IMR-90 (cell line): Measurements from ENCODE around the gene PES1. TPM values are rescaled to one million over a fixed set of nuclear protein-coding genes. Genes with fewer than 3 reads are reported as not detected.
A peak's percentile ranks its signal among the peaks of the same experiment; 100 is the strongest.

Experiments used
- ATAC-seq: fragments of 200-7000 bp; cut with Tn5 transposase; 2 replicates; pipeline ENCODE4 v1.9.1; 2020; ENCODE audit warnings: low read depth, mild to moderate bottlenecking, moderate library complexity
- BruUV-seq: library from RNA; stranded (reverse); fragments of 400-500 nt; replicated peaks from 2 replicates; lab custom pipeline; 2021; lab: Mats Ljungman, UMichigan
- CTCF ChIA-PET: fragments of 300-600 bp; formaldehyde crosslinking; extraction: SDS; loops from one replicate; lab custom pipeline; 2021; ENCODE audit warnings: antibody characterized with exemption; lab: Yijun Ruan, JAX
- POLR2A ChIA-PET: fragments of 300-600 bp; sonication (Branson Sonifier 250); formaldehyde crosslinking; loops from one replicate; lab custom pipeline; 2022; ENCODE audit warnings: antibody characterized with exemption; ENCODE audit not compliant: unreplicated experiment; lab: Charles Lee
- DNase-seq: peaks from one replicate; pipeline ENCODE4 v3.0.0; 2013
- H2AFZ ChIP-seq: replicated peaks from 2 replicates; pipeline ENCODE3; 2013; ENCODE audit warnings: low read length, mild to moderate bottlenecking; ENCODE audit not compliant: poor library complexity
- H2AK5ac ChIP-seq: 2 replicates; pipeline ENCODE4 v1.6.1; 2013; ENCODE audit warnings: low read depth, low read length, inconsistent platforms
- H2AK9ac ChIP-seq: replicated peaks from 2 replicates; pipeline ENCODE3; 2013; ENCODE audit warnings: mild to moderate bottlenecking, low read depth, low read length, moderate library complexity; ENCODE audit not compliant: poor library complexity
- H2BK120ac ChIP-seq: 2 replicates; pipeline ENCODE4 v1.6.1; 2013; ENCODE audit warnings: low read depth, low read length, inconsistent platforms
- H2BK15ac ChIP-seq: 3 replicates; pipeline ENCODE4 v1.6.1; 2013; ENCODE audit warnings: low read depth, low read length, inconsistent platforms
- H2BK20ac ChIP-seq: 2 replicates; pipeline ENCODE4 v1.6.1; 2013; ENCODE audit warnings: low read depth, mild to moderate bottlenecking, inconsistent platforms, low read length, moderate library complexity
- H2BK5ac ChIP-seq: 2 replicates; pipeline ENCODE4 v1.6.1; 2013; ENCODE audit warnings: mild to moderate bottlenecking, low read depth, low read length, inconsistent platforms; ENCODE audit not compliant: poor library complexity, severe bottlenecking
- H3K14ac ChIP-seq: replicated peaks from 2 replicates; pipeline ENCODE4 v1.6.1; 2013; ENCODE audit warnings: low read depth, low read length, inconsistent platforms
- H3K18ac ChIP-seq: 2 replicates; pipeline ENCODE4 v1.6.1; 2013; ENCODE audit warnings: low read depth, low read length, control low read depth
- H3K23ac ChIP-seq: 2 replicates; pipeline ENCODE4 v1.6.1; 2013; ENCODE audit warnings: low read depth, low read length, inconsistent platforms
- H3K27ac ChIP-seq: 2 replicates; pipeline ENCODE4 v1.5.1; 2013; ENCODE audit warnings: mild to moderate bottlenecking, control low read depth, low read length; ENCODE audit not compliant: insufficient read depth
- H3K27me3 ChIP-seq: 2 replicates; pipeline ENCODE4 v1.6.1; 2013; ENCODE audit warnings: low read length; ENCODE audit not compliant: control insufficient read depth, insufficient read depth
- H3K36me3 ChIP-seq: 2 replicates; pipeline ENCODE4 v1.6.1; 2013; ENCODE audit warnings: low read length, mixed read lengths; ENCODE audit not compliant: control insufficient read depth, insufficient read depth
- H3K4ac ChIP-seq: 2 replicates; pipeline ENCODE4 v1.6.1; 2013; ENCODE audit warnings: low read depth, low read length, inconsistent platforms
- H3K4me1 ChIP-seq: 2 replicates; pipeline ENCODE4 v1.6.1; 2013; ENCODE audit warnings: low read length, mixed read lengths; ENCODE audit not compliant: control insufficient read depth, insufficient read depth
- H3K4me2 ChIP-seq: 2 replicates; pipeline ENCODE4 v1.6.1; 2013; ENCODE audit warnings: low read depth, mild to moderate bottlenecking, control low read depth, low read length, moderate library complexity
- H3K4me3 ChIP-seq: 2 replicates; pipeline ENCODE4 v1.5.1; 2013; ENCODE audit warnings: low read depth, mild to moderate bottlenecking, control low read depth, low read length, moderate library complexity; ENCODE audit not compliant: insufficient read depth
- H3K56ac ChIP-seq: 2 replicates; pipeline ENCODE4 v1.6.1; 2013; ENCODE audit warnings: low read length, inconsistent platforms; ENCODE audit not compliant: insufficient read depth; ENCODE audit errors: extremely low read depth
- H3K79me1 ChIP-seq, 2 experiments: 2 replicates each; pipeline ENCODE4 v1.6.1; 2013; ENCODE audit warnings: low read length in 2 of 2, inconsistent platforms in 1 of 2, low read depth in 1 of 2
- H3K9ac ChIP-seq: 2 replicates; pipeline ENCODE4 v1.6.1; 2013; ENCODE audit warnings: low read depth, low read length, control low read depth
- H3K9me1 ChIP-seq: 2 replicates; pipeline ENCODE4 v1.6.1; 2013; ENCODE audit warnings: low read length, inconsistent platforms; ENCODE audit not compliant: insufficient read depth
- H3K9me3 ChIP-seq: 2 replicates; pipeline ENCODE4 v1.6.1; 2013; ENCODE audit warnings: low read length; ENCODE audit not compliant: control insufficient read depth, insufficient read depth
- H4K20me1 ChIP-seq: 2 replicates; pipeline ENCODE4 v1.6.1; 2013; ENCODE audit warnings: low read length, inconsistent platforms; ENCODE audit not compliant: insufficient read depth
- H4K5ac ChIP-seq: 2 replicates; pipeline ENCODE4 v1.6.1; 2013; ENCODE audit warnings: mild to moderate bottlenecking, low read depth, low read length, control low read depth
- H4K8ac ChIP-seq, 2 experiments: 2 replicates each; pipeline ENCODE4 v1.6.1; 2013; ENCODE audit warnings: low read depth in 2 of 2, low read length in 2 of 2, control low read depth in 1 of 2, inconsistent platforms in 1 of 2
- H4K91ac ChIP-seq: 2 replicates; pipeline ENCODE4 v1.6.1; 2013; ENCODE audit warnings: low read depth, low read length, inconsistent platforms; ENCODE audit not compliant: insufficient read depth
- CTCF ChIP-seq: conservative IDR thresholded peaks from 2 replicates; pipeline ENCODE4 v1.5.1; 2012; ENCODE audit warnings: mild to moderate bottlenecking, low read depth, low read length, improper control_type of control experiment
- FOS ChIP-seq: fragments of 150-350 bp; IDR thresholded peaks from 2 replicates; pipeline ENCODE4 v1.6.1; 2016; ENCODE audit warnings: low read depth, low read length
- MAFK ChIP-seq: IDR thresholded peaks from 2 replicates; pipeline ENCODE4 v1.6.1; 2012; ENCODE audit warnings: low read depth, low read length, improper control_type of control experiment
- MAZ ChIP-seq: IDR thresholded peaks from 2 replicates; pipeline ENCODE4 v1.6.1; 2012; ENCODE audit warnings: low read depth, mild to moderate bottlenecking, low read length, improper control_type of control experiment, moderate library complexity, borderline replicate concordance
- POLR2A ChIP-seq: IDR thresholded peaks from 2 replicates; pipeline ENCODE4 v1.6.1; 2012; ENCODE audit warnings: mild to moderate bottlenecking, low read depth, low read length
- WGBS, 2 experiments: methylation state at CpG; one replicate each; pipeline versions ENCODE4 v1.1.5 to v1.1.7; 2013; ENCODE audit warnings: missing lambda C conversion rate in 2 of 2; ENCODE audit not compliant: insufficient read length in 1 of 2; ENCODE audit errors: extremely low coverage in 2 of 2; 5-methylcytosine and 5-hydroxymethylcytosine counted together
- dilution Hi-C: fragments of 300-500 bp; cut with HindIII; formaldehyde crosslinking; loops from one replicate; pipeline ENCODE4 v1.14.3; 2018; ENCODE audit warnings: low sequenced_read_pairs; ENCODE audit not compliant: unreplicated experiment
- in situ Hi-C: fragments of 300-500 bp; cut with MboI; formaldehyde crosslinking; loops from 3 replicates; pipeline ENCODE4 v1.14.3; 2019; ENCODE audit warnings: low sequenced_read_pairs, inconsistent platforms, mixed read lengths
- intact Hi-C: fragments of 100-400 bp; cut with micrococcal nuclease; formaldehyde crosslinking; loops from 2 replicates; pipeline ENCODE4 v1.10.0; 2022
- polyA plus RNA-seq, 3 experiments: library from polyadenylated mRNA; depleted of rRNA; stranded (reverse); fragments of >200 nt; gene quantifications; 2 replicates each; pipeline ENCODE4 v1.2.3, GENCODE V29; 2012; ENCODE audit warnings: low replicate concordance in 1 of 3
- total RNA-seq: library from RNA; depleted of rRNA; stranded (reverse); fragments of >200 nt; gene quantifications from 2 replicates; pipeline ENCODE4 v1.2.3, GENCODE V29; 2012

Gene PES1
- total and polyA plus RNA-seq, 2 of the 4 experiments (the other 2 are of a cell fraction), result 120 to 142 TPM

GRCh38 chr22:30538280-30538679 is 53.4 kb downstream of the PES1 start:
- H4K91ac ChIP-seq, result no peak overlapping the region
- no peak overlapping the region for H3K14ac ChIP-seq
- no peak overlapping the region for H3K4me3 ChIP-seq
- BruUV-seq, result no TSS peak
- H3K27ac ChIP-seq, result no peak overlapping the region
- no peak overlapping the region for H2BK20ac ChIP-seq
- H3K9ac ChIP-seq, result no peak overlapping the region
- H3K4ac ChIP-seq, result no peak overlapping the region
- no peak overlapping the region for H3K4me2 ChIP-seq
- H3K27me3 ChIP-seq, result peaks cover 38% of the 10 kb centered on the region
- WGBS, 2 experiments, result no CpG with 5 or more reads among the region's 6 CpGs
- dilution Hi-C loops (no loop called here), in situ Hi-C loops (no loop called here), intact Hi-C loops (no loop called here)
- no peaks in the 10 kb centered on the region for H3K9me3 ChIP-seq
- ChIA-PET CTCF (no interaction called here), POLR2A (no interaction called here)
- peaks cover 2% of the 10 kb centered on the region; the same call in 1 of the 2 replicates for H3K4me1 ChIP-seq
- TF ChIP-seq POLR2A (no peak), FOS (no peak), MAZ (no peak), MAFK (no peak), CTCF (no peak)
- H3K23ac ChIP-seq, result no peak overlapping the region
- H3K18ac ChIP-seq, result no peak overlapping the region
- H2BK5ac ChIP-seq, result no peak overlapping the region
- no peaks in the 10 kb centered on the region for H3K9me1 ChIP-seq
- no peak overlapping the region for H4K8ac ChIP-seq
- DNase-seq (peak; percentile 19), ATAC-seq (no peak)
- H2AK9ac ChIP-seq, result no peak overlapping the region
- H3K79me1 ChIP-seq, result no peaks in the 10 kb centered on the region
- H2AK5ac ChIP-seq, result no peak overlapping the region
- no peak overlapping the region for H4K5ac ChIP-seq
- H3K36me3 ChIP-seq, result no peaks in the 10 kb centered on the region
- H3K56ac ChIP-seq, result no peak overlapping the region
- no peak overlapping the region for H2BK120ac ChIP-seq
- H2BK15ac ChIP-seq, result no peak overlapping the region
- peak overlapping the region; percentile 43 for H2AFZ ChIP-seq
- H4K20me1 ChIP-seq, result no peaks in the 10 kb centered on the region; the same call in 1 of the 2 replicates
